ENCODE measurements around the gene CBX3. TPM values are rescaled to one million over a fixed set of nuclear protein-coding genes. Genes with fewer than 3 reads are reported as not detected.
A peak's percentile ranks its signal among the peaks of the same experiment; 100 is the strongest.

CBX3 gene
- total RNA-seq, 4 donors from 2014 or later: 42.0 to 60.1 (median 48.8) TPM

DNA sequence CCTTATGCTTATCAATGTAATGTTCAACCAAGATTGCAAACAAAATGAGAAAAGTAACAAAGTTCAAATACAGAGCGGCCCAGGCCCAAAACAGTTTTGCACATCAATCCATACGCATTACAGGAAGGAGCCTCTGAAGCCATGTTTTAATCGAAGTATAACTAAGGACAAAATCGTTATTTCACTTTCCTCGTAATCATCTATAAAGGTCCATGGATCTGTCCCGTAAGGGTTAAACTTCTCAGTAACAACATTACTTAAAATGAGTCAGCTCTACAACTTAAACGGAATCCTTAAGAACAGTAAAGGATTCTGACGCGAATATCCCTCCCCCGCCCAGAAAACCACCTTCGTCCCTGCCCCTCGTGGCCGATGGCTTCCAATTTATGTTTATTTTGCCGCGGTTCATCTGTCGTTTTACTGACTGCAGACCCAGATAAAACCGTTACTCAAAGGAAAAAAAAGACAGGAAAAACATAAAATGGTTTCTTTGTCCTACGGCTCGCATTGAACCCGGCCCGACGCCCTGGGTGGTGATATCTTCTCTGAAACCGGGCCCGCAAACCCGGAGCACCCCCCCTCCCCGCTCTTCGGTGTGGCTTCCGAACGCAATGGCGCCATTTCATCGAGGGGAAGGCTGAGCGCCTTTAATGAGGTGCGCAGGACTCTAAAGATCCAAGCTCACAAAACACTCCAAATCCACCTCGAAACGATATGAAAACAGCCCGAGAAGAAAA, 2.1 kb upstream of the CBX3 start:
- intact Hi-C loops (cut with DNase I; ENCODE audit: low total_unique reads) (loop anchor here (2.0 to 10.0 kb wide), 8 partner anchors 105 to 1463 kb away; partner anchors contain the start of genes HIBADH, HOXA9 and SKAP2), in situ Hi-C loops (cut with MboI; ENCODE audit: low sequenced_read_pairs in 4 of 4) (loop anchor here (10.0 to 25.0 kb wide), 8 partner anchors 105 to 988 kb away; partner anchors contain the start of genes HOXA11 (in 2 of the 4), HOXA10 (in 1 of the 4), HOXA3 (in 1 of the 4) and HOXA7 (in 1 of the 4))
- Histone ChIP-seq H3K9me3 (no peaks in the 10 kb centered on the region), H3K27me3 (no peaks in the 10 kb centered on the region), H3K27ac (peak overlapping the region; percentile 97 to 100 (median 98)), H3K4me1 (peaks cover 46 to 53% of the 10 kb centered on the region in 2 donors), H3K36me3 (peaks cover 2 to 32% of the 10 kb centered on the region in 2 donors), H3K4me3 (peak overlapping the region; percentile 79 to 98 (median 94))
- DNase-seq: peak; percentile 65 to 79
- TF ChIP-seq, protein P1, sequence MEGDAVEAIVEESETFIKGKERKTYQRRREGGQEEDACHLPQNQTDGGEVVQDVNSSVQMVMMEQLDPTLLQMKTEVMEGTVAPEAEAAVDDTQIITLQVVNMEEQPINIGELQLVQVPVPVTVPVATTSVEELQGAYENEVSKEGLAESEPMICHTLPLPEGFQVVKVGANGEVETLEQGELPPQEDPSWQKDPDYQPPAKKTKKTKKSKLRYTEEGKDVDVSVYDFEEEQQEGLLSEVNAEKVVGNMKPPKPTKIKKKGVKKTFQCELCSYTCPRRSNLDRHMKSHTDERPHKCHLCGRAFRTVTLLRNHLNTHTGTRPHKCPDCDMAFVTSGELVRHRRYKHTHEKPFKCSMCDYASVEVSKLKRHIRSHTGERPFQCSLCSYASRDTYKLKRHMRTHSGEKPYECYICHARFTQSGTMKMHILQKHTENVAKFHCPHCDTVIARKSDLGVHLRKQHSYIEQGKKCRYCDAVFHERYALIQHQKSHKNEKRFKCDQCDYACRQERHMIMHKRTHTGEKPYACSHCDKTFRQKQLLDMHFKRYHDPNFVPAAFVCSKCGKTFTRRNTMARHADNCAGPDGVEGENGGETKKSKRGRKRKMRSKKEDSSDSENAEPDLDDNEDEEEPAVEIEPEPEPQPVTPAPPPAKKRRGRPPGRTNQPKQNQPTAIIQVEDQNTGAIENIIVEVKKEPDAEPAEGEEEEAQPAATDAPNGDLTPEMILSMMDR (IDR thresholded peaks at IDR 0.05 in 4 of 5, conservative IDR thresholded peaks at IDR 0.05 in 1 of 5): no peak
- peak; percentile 8 to 32 for TF ChIP-seq POLR2A (IDR thresholded peaks at IDR 0.05)
- peak; percentile 36 to 49 for ATAC-seq

- intact Hi-C loops (cut with DNase I; ENCODE audit: low total_unique reads) (loop anchor here (2.0 to 10.0 kb wide), 7 partner anchors 167 to 1462 kb away; partner anchors contain the start of genes HIBADH, HOXA9 and SKAP2), in situ Hi-C loops (cut with MboI; ENCODE audit: low sequenced_read_pairs in 4 of 4) (loop anchor here in 2 of 4 donors (10.0 to 25.0 kb wide), 4 partner anchors 313 to 962 kb away; partner anchors contain the start of genes HOXA10 (in 1 of the 2), HOXA3 (in 1 of the 2), HOXA7 (in 1 of the 2) and HOXA9 (in 1 of the 2))
- DNase-seq: peak; percentile 50 to 63
- no peaks in the 10 kb centered on the region for H3K9me3 ChIP-seq
- no peaks in the 10 kb centered on the region for H3K27me3 ChIP-seq
- peak; percentile 34 to 36 for ATAC-seq
- TF ChIP-seq, protein P1 (IDR thresholded peaks at IDR 0.05 in 4 of 5, conservative IDR thresholded peaks at IDR 0.05 in 1 of 5): peak in 1 of 5 experiments; percentile 9
- no peak for TF ChIP-seq POLR2A (IDR thresholded peaks at IDR 0.05)
- peaks cover 2 to 26% of the 10 kb centered on the region in 2 donors for H3K36me3 ChIP-seq
- H3K4me3 ChIP-seq: peak overlapping the region; percentile 79 to 98 (median 94)
- peak overlapping the region; percentile 97 to 100 (median 98) for H3K27ac ChIP-seq
- peaks cover 45 to 53% of the 10 kb centered on the region in 2 donors for H3K4me1 ChIP-seq
Observed at GRCh38 chr7:26200038-26200443, 1.5 kb upstream of the CBX3 start.

DNA sequence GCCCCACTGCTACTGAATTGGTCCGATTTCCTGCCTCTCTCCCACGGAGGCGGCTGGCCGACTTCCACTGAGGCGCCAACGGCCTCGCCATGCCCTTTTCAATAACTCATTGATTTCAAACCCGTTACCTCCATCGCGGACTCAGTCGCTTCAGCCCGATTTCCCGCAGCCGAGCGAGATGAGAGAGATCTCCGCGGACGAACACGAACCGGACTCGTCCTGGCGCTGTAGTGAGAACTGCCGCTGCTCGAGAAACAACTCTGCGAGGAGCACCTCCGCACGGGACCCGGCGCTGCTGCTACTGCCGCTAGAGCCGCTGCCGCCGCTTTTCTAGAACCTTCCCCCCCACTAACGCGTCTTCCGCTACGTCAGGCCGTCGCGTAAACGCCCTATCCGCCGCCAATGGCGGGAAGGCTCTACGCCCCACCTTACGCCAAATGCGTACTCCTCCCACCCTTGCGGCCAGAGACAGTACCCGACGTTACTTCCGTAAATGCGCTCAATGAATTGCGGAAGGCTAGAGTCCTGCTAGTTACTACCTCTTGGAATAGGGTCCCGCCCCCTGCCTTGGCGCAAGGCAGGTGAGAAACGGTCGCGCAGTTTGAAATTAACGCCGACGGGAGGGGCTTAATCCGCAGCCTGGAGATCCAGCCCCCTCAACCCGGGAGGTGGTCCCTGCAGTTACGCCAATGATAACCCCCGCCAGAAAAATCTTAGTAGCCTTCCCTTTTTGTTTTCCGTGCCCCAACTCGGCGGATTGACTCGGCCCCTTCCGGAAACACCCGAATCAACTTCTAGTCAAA, 900 bp upstream of the CBX3 start, which contains the start of gene HNRNPA2B1:
Gene HNRNPA2B1 (minus strand): TSS at position 303 of the 803 bp plus-strand sequence. CDS start 169 bp downstream, at position 134.
- intact Hi-C loops (cut with DNase I; ENCODE audit: low total_unique reads): loop anchor here (2.0 to 10.0 kb wide), 7 partner anchors 167 to 1462 kb away; partner anchors contain the start of genes HIBADH, HOXA9 and SKAP2
- H3K27ac ChIP-seq: peak within 1 kb of the TSS; percentile 97 to 100 (median 98)
- no peaks in the 10 kb centered on the region for H3K9me3 ChIP-seq
- H3K27me3 ChIP-seq: no peaks in the 10 kb centered on the region
- ATAC-seq: peak; percentile 82 to 86
- peaks cover 0 to 20% of the 10 kb centered on the region in 2 donors for H3K36me3 ChIP-seq
- DNase-seq: peak; percentile 95
- in situ Hi-C loops (cut with MboI; ENCODE audit: low sequenced_read_pairs in 4 of 4): loop anchor here in 2 of 4 donors (10.0 to 25.0 kb wide), 4 partner anchors 313 to 962 kb away; partner anchors contain the start of genes HOXA10 (in 1 of the 2), HOXA3 (in 1 of the 2), HOXA7 (in 1 of the 2) and HOXA9 (in 1 of the 2)
- peak within 1 kb of the TSS; percentile 79 to 98 (median 94) for H3K4me3 ChIP-seq
- peak; percentile 100 for TF ChIP-seq POLR2A (IDR thresholded peaks at IDR 0.05)
- TF ChIP-seq, protein P1 (IDR thresholded peaks at IDR 0.05 in 4 of 5, conservative IDR thresholded peaks at IDR 0.05 in 1 of 5): peak in 1 of 5 experiments; percentile 15
- peaks cover 39 to 50% of the 10 kb centered on the region in 2 donors for H3K4me1 ChIP-seq
